Endothelial cell (in vitro differentiated cells): ENCODE results near the gene MYBPC1. TPM values are rescaled to one million over a fixed set of nuclear protein-coding genes. Genes with fewer than 3 reads are reported as not detected.
"Not testable (repeated sequence)": the region's sequence is repeated elsewhere in the genome, so short reads cannot be mapped to it uniquely, and the experiment has no call there.

Source experiments
- DNase-seq: peaks from one replicate; pipeline ENCODE4 v3.0.0; 2021; ENCODE audit warnings: low spot score
- H3K27ac Mint-ChIP-seq: one replicate; pipeline ENCODE4 v1.8.0; 2021; ENCODE audit warnings: mixed read lengths, inconsistent platforms; ENCODE audit not compliant: unreplicated experiment
- H3K27me3 Mint-ChIP-seq: one replicate; pipeline ENCODE4 v1.8.0; 2021; ENCODE audit warnings: mild to moderate bottlenecking, moderate library complexity, mixed read lengths, inconsistent platforms; ENCODE audit not compliant: unreplicated experiment
- H3K36me3 Mint-ChIP-seq: one replicate; pipeline ENCODE4 v1.8.0; 2021; ENCODE audit warnings: mild to moderate bottlenecking, low read depth, mixed read lengths, inconsistent platforms; ENCODE audit not compliant: unreplicated experiment
- H3K4me1 Mint-ChIP-seq: one replicate; pipeline ENCODE4 v1.8.0; 2021; ENCODE audit warnings: mild to moderate bottlenecking, mixed read lengths, inconsistent platforms; ENCODE audit not compliant: unreplicated experiment
- H3K4me3 Mint-ChIP-seq: one replicate; pipeline ENCODE4 v1.8.0; 2021; ENCODE audit warnings: mild to moderate bottlenecking, mixed read lengths, inconsistent platforms; ENCODE audit not compliant: unreplicated experiment
- H3K9me3 Mint-ChIP-seq: one replicate; pipeline ENCODE4 v1.8.0; 2021; ENCODE audit warnings: mixed read lengths, inconsistent platforms; ENCODE audit not compliant: unreplicated experiment
- total RNA-seq: library from RNA; stranded (reverse); fragmentation: NEBNext Ultra II Directional; extraction: Animal tissue kit (Norgen Biotek cat#: 25700); gene quantifications from one replicate; pipeline ENCODE4 v1.2.1, GENCODE V29; 2021; ENCODE audit not compliant: unreplicated experiment
- TF ChIP-seq, protein P1 (sequence below): fragments of 200-600 bp; sonication (generic); IDR thresholded peaks from one replicate; pipeline ENCODE4 v1.5.0; 2021; ENCODE audit warnings: antibody characterized with exemption; ENCODE audit not compliant: unreplicated experiment

The MYBPC1 gene
- total RNA-seq, 1 donor from 2014 or later, result not detected

DNA sequence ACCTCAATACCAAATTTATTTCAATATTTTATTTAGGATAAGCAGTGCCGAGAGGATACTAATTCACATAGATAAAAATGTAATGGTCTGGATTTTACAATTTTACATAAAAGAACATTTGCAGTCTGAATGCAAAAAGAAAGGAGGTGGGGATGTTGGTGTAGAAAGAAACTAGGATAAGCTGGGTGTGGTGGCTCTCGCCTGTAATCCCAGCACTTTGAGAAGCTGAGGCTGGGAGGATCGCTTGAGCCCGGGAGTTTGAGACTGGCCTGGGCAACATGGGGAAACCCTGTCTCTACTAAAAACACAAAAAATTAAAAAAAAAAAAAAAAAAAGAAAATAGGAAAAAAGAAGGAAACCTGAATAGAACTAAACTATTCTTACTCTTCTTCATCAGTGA is 127.6 kb downstream of the MYBPC1 start:
- Mint-ChIP-seq H3K4me1 (no peaks in the 10 kb centered on the region), H3K9me3 (no peaks in the 10 kb centered on the region), H3K36me3 (no peaks in the 10 kb centered on the region), H3K4me3 (no peak overlapping the region), H3K27me3 (no peaks in the 10 kb centered on the region), H3K27ac (no peak overlapping the region)
- TF ChIP-seq, protein P1, sequence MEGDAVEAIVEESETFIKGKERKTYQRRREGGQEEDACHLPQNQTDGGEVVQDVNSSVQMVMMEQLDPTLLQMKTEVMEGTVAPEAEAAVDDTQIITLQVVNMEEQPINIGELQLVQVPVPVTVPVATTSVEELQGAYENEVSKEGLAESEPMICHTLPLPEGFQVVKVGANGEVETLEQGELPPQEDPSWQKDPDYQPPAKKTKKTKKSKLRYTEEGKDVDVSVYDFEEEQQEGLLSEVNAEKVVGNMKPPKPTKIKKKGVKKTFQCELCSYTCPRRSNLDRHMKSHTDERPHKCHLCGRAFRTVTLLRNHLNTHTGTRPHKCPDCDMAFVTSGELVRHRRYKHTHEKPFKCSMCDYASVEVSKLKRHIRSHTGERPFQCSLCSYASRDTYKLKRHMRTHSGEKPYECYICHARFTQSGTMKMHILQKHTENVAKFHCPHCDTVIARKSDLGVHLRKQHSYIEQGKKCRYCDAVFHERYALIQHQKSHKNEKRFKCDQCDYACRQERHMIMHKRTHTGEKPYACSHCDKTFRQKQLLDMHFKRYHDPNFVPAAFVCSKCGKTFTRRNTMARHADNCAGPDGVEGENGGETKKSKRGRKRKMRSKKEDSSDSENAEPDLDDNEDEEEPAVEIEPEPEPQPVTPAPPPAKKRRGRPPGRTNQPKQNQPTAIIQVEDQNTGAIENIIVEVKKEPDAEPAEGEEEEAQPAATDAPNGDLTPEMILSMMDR, result no peak
- no peak for DNase-seq

DNA sequence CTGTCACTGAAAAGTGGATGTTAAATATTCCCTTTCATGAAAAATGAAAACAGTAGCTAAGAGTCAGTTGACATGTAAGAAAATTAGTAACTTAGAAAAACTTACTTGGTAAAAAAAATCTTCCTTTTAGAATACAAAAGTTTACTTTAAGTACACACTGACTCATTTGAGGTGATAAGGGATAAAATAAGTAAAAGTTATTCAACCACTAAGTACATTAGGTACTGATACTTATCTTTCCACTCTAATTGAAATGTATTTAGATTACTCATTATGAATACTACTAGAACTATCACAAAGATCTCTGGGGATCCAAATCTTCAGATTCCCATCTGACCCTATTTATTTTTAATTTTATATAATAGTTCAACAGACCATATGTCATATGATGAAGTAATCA is 132.3 kb downstream of the MYBPC1 start:
- H3K27ac Mint-ChIP-seq, result no peak overlapping the region
- no peaks in the 10 kb centered on the region for H3K36me3 Mint-ChIP-seq
- H3K9me3 Mint-ChIP-seq, result no peaks in the 10 kb centered on the region
- no peak for DNase-seq
- H3K4me3 Mint-ChIP-seq, result no peak overlapping the region
- H3K27me3 Mint-ChIP-seq, result no peaks in the 10 kb centered on the region
- TF ChIP-seq, protein P1, result no peak
- no peaks in the 10 kb centered on the region for H3K4me1 Mint-ChIP-seq

DNA sequence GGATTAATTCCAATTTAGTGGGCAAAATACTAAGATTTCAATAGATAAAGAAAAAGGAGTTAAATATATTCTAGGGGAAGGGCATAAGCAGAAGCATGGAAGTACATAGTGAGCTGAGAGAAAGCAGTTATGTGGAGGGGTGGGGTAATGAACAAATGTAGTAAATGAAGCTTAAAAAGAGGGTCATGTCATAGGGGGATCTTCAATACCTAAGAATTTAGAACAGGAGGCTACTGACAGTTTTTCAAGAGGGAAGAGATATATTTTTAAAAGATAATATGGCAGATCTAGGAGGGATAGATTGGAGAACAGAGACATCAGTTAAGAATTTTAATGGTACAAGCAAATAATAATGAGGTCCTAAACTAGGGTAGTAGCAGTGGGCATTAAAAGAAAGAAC is 135.1 kb downstream of the MYBPC1 start:
- DNase-seq, result no peak
- no peaks in the 10 kb centered on the region for H3K9me3 Mint-ChIP-seq
- H3K36me3 Mint-ChIP-seq, result no peaks in the 10 kb centered on the region
- no peaks in the 10 kb centered on the region for H3K4me1 Mint-ChIP-seq
- H3K27me3 Mint-ChIP-seq, result no peaks in the 10 kb centered on the region
- no peak overlapping the region for H3K4me3 Mint-ChIP-seq
- TF ChIP-seq, protein P1, result no peak
- H3K27ac Mint-ChIP-seq, result no peak overlapping the region

DNA sequence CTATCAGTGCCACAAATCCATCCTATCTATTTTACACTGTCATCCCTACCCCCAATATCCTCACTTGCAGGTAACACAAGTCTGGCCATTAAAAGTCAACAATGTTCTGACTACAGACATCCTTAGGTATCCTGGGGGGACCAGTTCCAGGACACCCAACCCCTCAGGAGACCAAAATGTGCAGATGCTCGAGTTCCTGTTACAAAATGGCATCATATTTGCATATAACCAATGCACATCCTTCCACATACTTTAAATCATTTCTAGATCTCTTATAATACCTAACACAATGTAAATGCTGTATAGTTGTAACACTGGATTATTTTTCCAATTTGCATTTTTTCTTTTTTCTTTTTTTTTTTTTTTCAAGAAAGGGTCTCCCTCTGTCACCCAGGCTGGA is 137.5 kb downstream of the MYBPC1 start:
- H3K4me1 Mint-ChIP-seq, result no peaks in the 10 kb centered on the region
- H3K4me3 Mint-ChIP-seq, result no peak overlapping the region
- H3K27me3 Mint-ChIP-seq, result no peaks in the 10 kb centered on the region
- TF ChIP-seq, protein P1, result no peak
- H3K36me3 Mint-ChIP-seq, result no peaks in the 10 kb centered on the region
- no peak overlapping the region for H3K27ac Mint-ChIP-seq
- no peaks in the 10 kb centered on the region for H3K9me3 Mint-ChIP-seq
- no peak for DNase-seq

DNA sequence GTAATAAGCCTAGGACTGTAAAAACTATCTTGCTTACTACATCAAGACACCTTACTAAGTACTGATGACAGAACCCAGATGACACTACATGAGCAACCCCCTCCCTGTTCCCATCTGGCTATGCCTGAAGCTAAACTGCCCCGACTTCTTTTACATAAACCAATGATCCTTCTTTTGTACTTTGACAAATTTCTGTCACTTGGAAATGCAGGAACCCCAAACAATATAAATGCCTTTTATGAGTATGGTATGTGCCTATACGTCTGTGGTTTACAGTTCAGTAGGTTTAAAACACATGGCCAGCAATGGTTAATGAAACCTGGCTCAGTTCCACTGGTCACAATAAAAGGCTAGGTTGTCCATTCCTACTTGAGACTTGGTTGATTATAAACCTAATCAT is 138.4 kb downstream of the MYBPC1 start:
- no peaks in the 10 kb centered on the region for H3K36me3 Mint-ChIP-seq
- H3K9me3 Mint-ChIP-seq, result no peaks in the 10 kb centered on the region
- H3K27me3 Mint-ChIP-seq, result no peaks in the 10 kb centered on the region
- TF ChIP-seq, protein P1, result no peak
- H3K27ac Mint-ChIP-seq, result no peak overlapping the region
- no peaks in the 10 kb centered on the region for H3K4me1 Mint-ChIP-seq
- no peak overlapping the region for H3K4me3 Mint-ChIP-seq
- no peak for DNase-seq

DNA sequence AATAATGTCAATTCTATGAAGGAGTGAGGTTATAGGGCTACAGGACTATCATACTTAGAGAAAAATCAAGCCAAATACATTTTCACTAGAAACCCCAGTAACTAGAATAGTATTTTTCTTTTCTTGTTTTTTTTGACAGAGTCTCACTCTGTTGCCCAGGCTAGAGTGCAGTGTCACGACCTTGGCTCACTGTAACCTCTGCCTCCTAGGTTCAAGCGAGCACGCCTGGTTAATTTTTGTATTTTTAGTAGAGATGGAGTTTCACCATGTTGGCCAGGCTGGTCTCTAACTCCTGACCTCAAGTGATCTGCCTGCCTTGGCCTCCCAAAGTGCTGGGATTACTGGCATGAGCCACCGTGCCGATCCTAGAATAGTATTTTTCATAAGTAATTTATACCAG is 139.7 kb downstream of the MYBPC1 start:
- DNase-seq, H3K27me3 Mint-ChIP-seq, H3K27ac Mint-ChIP-seq, H3K36me3 Mint-ChIP-seq, H3K4me3 Mint-ChIP-seq, H3K9me3 Mint-ChIP-seq, H3K4me1 Mint-ChIP-seq: not testable (repeated sequence)
